H54 (cell line): ENCODE results near the gene HMG20B.

ENCODE experiments used
- DNase-seq: peaks from one replicate; pipeline ENCODE4 v3.0.0; 2011; ENCODE audit warnings: low spot score, mixed read lengths; ENCODE audit not compliant: insufficient read length
- FAIRE-seq: peaks from 3 replicates; lab custom pipeline; 2011; peaks lifted over from hg19 to GRCh38; lab: Jason Lieb, UNC
- POLR2A ChIP-seq: IDR thresholded peaks from 2 replicates; pipeline ENCODE4 v1.6.1; 2011; ENCODE audit warnings: low read depth, mild to moderate bottlenecking, low read length

The HMG20B gene

GRCh38 chr19:3533033-3533432 lies 39.7 kb upstream of the HMG20B start:
- no peak for FAIRE-seq
- no peak for TF ChIP-seq POLR2A
- no peak for DNase-seq

- no peak for TF ChIP-seq POLR2A
- FAIRE-seq (no peak), DNase-seq (no peak)
Observed at GRCh38 chr19:3533563-3534216, 39.1 kb upstream of the HMG20B start.

GRCh38 chr19:3534375-3535234 lies 38.1 kb upstream of the HMG20B start:
- TF ChIP-seq POLR2A = no peak
- no peak for DNase-seq
- FAIRE-seq = no peak

GRCh38 chr19:3535235-3535535 lies 37.6 kb upstream of the HMG20B start:
- no peak for DNase-seq
- no peak for FAIRE-seq
- TF ChIP-seq POLR2A = no peak

- TF ChIP-seq POLR2A = no peak
- DNase-seq (no peak), FAIRE-seq (no peak)
Observed at GRCh38 chr19:3535563-3535965, 37.2 kb upstream of the HMG20B start.

- TF ChIP-seq POLR2A = no peak
- no peak for DNase-seq
- no peak for FAIRE-seq
Observed at GRCh38 chr19:3535981-3536380, 36.8 kb upstream of the HMG20B start.

GRCh38 chr19:3536429-3537100 lies 36.2 kb upstream of the HMG20B start:
- no peak for FAIRE-seq
- DNase-seq = no peak
- no peak for TF ChIP-seq POLR2A

GRCh38 chr19:3537101-3537437 lies 35.7 kb upstream of the HMG20B start:
- TF ChIP-seq POLR2A = no peak
- FAIRE-seq (no peak), DNase-seq (no peak)

- DNase-seq = no peak
- no peak for FAIRE-seq
Observed at GRCh38 chr19:3537438-3538240, 35.1 kb upstream of the HMG20B start.

GRCh38 chr19:3538258-3538929 lies 34.4 kb upstream of the HMG20B start:
- no peak for FAIRE-seq
- no peak for DNase-seq
- TF ChIP-seq POLR2A = no peak

More at GRCh38 chr19:3537438-3538240, 35.1 kb upstream of the HMG20B start:
- no peak for TF ChIP-seq POLR2A

- no peak for TF ChIP-seq POLR2A
- DNase-seq = peak; percentile 65
- no peak for FAIRE-seq
Observed at GRCh38 chr19:3538965-3539755, 33.6 kb upstream of the HMG20B start, which contains the start of gene TEKTIP1. TEKTIP1 (plus strand) TSS chr19:3539174; CDS start chr19:3539178, 4 bp downstream.

- TF ChIP-seq POLR2A = no peak
- FAIRE-seq (no peak), DNase-seq (no peak)
Observed at GRCh38 chr19:3539756-3540118, 33.0 kb upstream of the HMG20B start.
